ENCODE measurements around the gene CBLL1. TPM values are rescaled to one million over a fixed set of nuclear protein-coding genes. Genes with fewer than 3 reads are reported as not detected.

The CBLL1 gene
- total and polyA plus RNA-seq, 10 of the 15 experiments (the other 5 are each of a cell fraction or from before 2014, with no cell fraction given), result 7.2 to 40.1 (median 23.4) TPM

DNA sequence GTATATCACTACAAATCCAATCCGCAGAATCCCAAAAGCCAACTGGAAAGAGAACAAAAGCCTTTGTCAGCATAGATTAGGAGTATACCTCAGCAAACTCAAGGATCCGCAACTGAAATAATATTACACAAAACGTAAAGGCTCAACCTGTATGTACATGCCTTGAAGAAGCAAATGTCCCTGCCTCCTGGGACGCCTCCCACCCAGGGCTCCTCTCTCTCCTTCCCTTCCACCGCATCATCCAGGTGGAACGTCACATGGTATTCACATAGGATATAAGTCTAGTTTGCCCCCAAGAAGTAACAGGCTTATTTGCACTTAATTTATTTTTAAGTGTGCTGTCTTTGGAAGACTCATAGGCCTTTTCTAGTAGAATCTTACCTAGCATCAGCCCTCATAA, 45.7 kb downstream of the CBLL1 start:
- SMC1A ChIA-PET (ENCODE audit: uncharacterized antibody, unreplicated experiment), result no interaction called here
- ATAC-seq (no peak), FAIRE-seq (no peak), DNase-seq (ENCODE audit: low read depth, low spot score) (no peak)
- Histone ChIP-seq H4K20me1 (ENCODE audit: control insufficient read depth, insufficient read depth) (no peaks in the 10 kb centered on the region), H3K9ac (ENCODE audit: control insufficient read depth, insufficient read depth, low read length) (no peak overlapping the region), H3K27me3 (replicated peaks in 1 of 2; ENCODE audit: control insufficient read depth in 2 of 2, insufficient read depth in 2 of 2, low read length in 1 of 2) (peaks cover 2 to 6% of the 10 kb centered on the region in 2 experiments; a peak in 1 of 4 replicates), H3K4me3 (no peak overlapping the region), H3K27ac (ENCODE audit: control insufficient read depth, insufficient read depth) (no peak overlapping the region), H2AFZ (ENCODE audit: control insufficient read depth, low read depth, low read length) (no peak overlapping the region), H3K4me2 (ENCODE audit: control insufficient read depth, insufficient read depth) (no peak overlapping the region), H3K36me3 (ENCODE audit: control insufficient read depth in 2 of 2, insufficient read depth in 2 of 2, low read length in 1 of 2) (no peaks in the 10 kb centered on the region), H3K79me2 (ENCODE audit: control insufficient read depth, insufficient read depth, low read length) (no peaks in the 10 kb centered on the region), H3K9me3 (replicated peaks; ENCODE audit: control insufficient read depth, insufficient read depth, low read length) (no peaks in the 10 kb centered on the region), H3K4me1 (ENCODE audit: control insufficient read depth, insufficient read depth, low read length) (no peaks in the 10 kb centered on the region)
- no TSS peak for BruUV-seq (replicated peaks)
- in situ Hi-C loops (cut with MboI), result no loop called here
- no peak for TF ChIP-seq TARDBP (IDR thresholded peaks at IDR 0.05; ENCODE audit: borderline replicate concordance)
- TF ChIP-seq, protein P1, sequence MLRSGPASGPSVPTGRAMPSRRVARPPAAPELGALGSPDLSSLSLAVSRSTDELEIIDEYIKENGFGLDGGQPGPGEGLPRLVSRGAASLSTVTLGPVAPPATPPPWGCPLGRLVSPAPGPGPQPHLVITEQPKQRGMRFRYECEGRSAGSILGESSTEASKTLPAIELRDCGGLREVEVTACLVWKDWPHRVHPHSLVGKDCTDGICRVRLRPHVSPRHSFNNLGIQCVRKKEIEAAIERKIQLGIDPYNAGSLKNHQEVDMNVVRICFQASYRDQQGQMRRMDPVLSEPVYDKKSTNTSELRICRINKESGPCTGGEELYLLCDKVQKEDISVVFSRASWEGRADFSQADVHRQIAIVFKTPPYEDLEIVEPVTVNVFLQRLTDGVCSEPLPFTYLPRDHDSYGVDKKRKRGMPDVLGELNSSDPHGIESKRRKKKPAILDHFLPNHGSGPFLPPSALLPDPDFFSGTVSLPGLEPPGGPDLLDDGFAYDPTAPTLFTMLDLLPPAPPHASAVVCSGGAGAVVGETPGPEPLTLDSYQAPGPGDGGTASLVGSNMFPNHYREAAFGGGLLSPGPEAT (IDR thresholded peaks at IDR 0.05; ENCODE audit: low read depth), result no peak
- TF ChIP-seq, protein P2, sequence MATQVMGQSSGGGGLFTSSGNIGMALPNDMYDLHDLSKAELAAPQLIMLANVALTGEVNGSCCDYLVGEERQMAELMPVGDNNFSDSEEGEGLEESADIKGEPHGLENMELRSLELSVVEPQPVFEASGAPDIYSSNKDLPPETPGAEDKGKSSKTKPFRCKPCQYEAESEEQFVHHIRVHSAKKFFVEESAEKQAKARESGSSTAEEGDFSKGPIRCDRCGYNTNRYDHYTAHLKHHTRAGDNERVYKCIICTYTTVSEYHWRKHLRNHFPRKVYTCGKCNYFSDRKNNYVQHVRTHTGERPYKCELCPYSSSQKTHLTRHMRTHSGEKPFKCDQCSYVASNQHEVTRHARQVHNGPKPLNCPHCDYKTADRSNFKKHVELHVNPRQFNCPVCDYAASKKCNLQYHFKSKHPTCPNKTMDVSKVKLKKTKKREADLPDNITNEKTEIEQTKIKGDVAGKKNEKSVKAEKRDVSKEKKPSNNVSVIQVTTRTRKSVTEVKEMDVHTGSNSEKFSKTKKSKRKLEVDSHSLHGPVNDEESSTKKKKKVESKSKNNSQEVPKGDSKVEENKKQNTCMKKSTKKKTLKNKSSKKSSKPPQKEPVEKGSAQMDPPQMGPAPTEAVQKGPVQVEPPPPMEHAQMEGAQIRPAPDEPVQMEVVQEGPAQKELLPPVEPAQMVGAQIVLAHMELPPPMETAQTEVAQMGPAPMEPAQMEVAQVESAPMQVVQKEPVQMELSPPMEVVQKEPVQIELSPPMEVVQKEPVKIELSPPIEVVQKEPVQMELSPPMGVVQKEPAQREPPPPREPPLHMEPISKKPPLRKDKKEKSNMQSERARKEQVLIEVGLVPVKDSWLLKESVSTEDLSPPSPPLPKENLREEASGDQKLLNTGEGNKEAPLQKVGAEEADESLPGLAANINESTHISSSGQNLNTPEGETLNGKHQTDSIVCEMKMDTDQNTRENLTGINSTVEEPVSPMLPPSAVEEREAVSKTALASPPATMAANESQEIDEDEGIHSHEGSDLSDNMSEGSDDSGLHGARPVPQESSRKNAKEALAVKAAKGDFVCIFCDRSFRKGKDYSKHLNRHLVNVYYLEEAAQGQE (IDR thresholded peaks at IDR 0.05; ENCODE audit: low read depth, low read length), result no peak
- TF ChIP-seq TCF12 (IDR thresholded peaks at IDR 0.05; ENCODE audit: low read depth, low read length), result no peak
- intact Hi-C loops (cut with micrococcal nuclease; ENCODE audit: unreplicated experiment), result no loop called here
- CTCF ChIA-PET, result no interaction called here
- POLR2A ChIA-PET, result no interaction called here
- RAD21 ChIA-PET (ENCODE audit: unreplicated experiment), result no interaction called here
- 76% methylated on average over 6 of the region's 6 CpGs for WGBS (ENCODE audit: insufficient coverage, insufficient replicate concordance, low lambda C conversion rate, missing lambda C conversion rate)
